Hematopoietic multipotent progenitor cell treated with erythropoietin and hydrocortisone succinate and interleukin-3 and kit ligand, for 6 days (in vitro differentiated cells): Measurements from ENCODE around the gene RAB3B.

Experiments
- DNase-seq: peaks from one replicate; pipeline ENCODE4 v3.0.0-alpha.2; 2015

The RAB3B gene

GRCh38 chr1:51955797-51956527 lies 34.5 kb downstream of the RAB3B start:
- no peak for DNase-seq

DNA sequence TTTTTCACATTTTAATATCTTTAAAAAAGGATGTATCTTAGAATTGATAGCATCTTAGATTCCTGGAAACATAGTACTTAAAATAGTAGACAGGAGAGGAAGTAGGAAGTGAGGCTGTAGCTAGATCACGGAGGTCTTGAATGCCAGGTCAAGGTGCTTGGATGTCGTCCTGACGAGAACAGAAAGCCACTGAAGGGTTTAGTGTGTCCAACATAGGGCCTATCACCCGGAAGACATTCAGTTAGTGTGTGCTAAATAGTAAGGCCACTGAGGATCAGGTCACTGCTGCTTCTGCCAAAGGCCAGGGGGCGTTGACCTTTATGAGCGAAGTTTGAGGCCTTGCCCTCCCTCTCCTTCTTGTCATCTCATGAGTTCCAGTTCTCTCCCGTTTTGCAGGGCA lies 35.7 kb downstream of the RAB3B start:
- no peak for DNase-seq

DNA sequence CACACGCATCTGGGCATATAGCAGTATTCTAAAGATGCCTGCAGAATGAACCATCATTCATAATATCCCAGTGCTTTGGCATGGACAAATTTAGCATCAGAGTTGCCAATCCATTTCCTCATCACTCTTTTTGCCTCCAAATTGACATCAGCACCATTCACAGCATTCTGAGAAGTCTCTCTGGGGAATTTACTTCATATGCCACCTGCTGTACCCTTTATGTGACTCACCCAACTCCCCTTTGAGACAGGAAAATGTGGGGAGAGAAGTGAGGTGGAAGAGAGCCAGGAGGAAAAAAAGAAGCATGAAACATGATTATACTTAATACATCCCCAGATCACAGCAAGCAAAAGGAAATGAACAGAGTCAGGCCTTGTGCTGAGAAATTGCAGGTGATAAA lies 37.4 kb downstream of the RAB3B start:
- no peak for DNase-seq

GRCh38 chr1:51952638-51953037 lies 37.9 kb downstream of the RAB3B start:
- no peak for DNase-seq

- no peak for DNase-seq
Measured at GRCh38 chr1:51950701-51951100, 39.8 kb downstream of the RAB3B start.

DNA sequence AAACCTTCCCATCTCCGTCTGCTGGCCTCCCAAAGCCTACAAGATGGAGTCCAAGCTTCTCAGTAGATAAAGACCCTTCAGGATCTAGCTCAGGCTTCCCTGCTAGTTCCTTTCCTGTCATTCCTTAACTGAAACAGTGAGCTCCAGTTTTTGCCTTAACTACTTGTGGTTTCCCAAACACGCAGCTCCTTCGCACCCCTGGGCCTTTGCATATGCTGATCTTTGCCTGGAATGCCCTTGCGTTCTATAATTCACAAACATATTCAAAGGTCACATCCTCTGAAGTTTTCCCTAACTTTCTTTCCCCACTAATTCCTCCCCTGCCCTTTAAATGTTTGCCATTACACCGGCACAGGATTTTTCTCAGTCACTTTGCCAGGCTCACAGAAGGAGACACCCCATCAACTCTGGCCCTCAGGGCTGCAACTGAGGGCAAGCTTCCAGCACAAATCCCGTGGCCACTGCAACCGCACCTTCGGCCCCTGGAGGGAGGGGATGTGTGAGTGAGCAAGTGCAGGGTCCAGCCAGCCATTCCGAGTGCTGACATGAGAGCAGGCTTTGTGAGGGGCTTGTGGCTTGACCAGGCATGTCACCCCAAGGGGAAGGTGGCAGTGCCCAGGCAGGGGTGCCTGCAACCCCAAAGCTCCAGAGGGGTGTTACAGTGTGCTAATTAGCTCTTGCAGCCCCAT lies 41.3 kb downstream of the RAB3B start:
- no peak for DNase-seq

GRCh38 chr1:51948491-51948915 lies 42.0 kb downstream of the RAB3B start:
- no peak for DNase-seq

DNA sequence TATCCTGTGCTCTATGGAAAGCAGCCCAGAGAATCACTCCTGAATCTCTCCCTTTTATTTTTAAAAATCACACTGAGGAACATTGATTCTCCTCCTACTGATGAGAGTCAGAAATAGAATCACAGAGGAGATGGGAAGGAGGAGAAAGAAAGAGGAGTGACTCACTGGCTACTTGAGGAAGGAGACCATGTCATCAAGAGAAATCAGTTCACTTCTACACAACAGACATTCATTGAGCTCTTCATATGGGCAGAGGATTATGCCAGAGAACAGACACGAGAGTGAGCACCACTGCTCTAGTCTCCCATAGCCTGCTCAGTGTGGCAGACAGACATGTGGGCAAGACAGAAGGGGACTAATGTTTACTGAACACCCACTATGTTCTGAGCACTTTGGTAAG lies 44.2 kb downstream of the RAB3B start:
- no peak for DNase-seq

DNA sequence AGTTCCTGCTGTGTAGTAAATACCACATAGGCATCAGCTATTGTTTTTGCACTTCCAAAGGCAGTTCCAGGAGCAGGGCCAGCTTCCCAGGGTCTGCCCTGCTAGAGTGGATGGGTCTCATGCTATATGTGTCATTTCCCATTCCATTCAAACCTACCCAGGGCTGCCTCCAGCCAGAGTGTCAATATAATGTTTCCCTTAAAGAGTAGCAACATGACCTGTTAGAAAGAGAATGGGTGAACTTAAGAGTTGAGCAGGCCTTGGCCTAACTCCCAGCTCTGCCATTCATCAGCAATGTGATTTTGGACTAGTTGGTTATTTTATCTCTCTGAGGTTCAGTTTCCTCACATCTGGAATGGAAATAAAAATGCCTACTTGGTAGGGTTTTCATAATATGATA lies 44.9 kb downstream of the RAB3B start:
- no peak for DNase-seq

- DNase-seq: no peak
Measured at GRCh38 chr1:51942281-51942680, 48.2 kb downstream of the RAB3B start.

- DNase-seq: no peak
Measured at GRCh38 chr1:51941528-51941927, 49.0 kb downstream of the RAB3B start.

- DNase-seq: no peak
Measured at GRCh38 chr1:51937112-51937511, 53.4 kb downstream of the RAB3B start.

- DNase-seq: peak; percentile 7
Measured at GRCh38 chr1:51936531-51936930, 54.0 kb downstream of the RAB3B start.

DNA sequence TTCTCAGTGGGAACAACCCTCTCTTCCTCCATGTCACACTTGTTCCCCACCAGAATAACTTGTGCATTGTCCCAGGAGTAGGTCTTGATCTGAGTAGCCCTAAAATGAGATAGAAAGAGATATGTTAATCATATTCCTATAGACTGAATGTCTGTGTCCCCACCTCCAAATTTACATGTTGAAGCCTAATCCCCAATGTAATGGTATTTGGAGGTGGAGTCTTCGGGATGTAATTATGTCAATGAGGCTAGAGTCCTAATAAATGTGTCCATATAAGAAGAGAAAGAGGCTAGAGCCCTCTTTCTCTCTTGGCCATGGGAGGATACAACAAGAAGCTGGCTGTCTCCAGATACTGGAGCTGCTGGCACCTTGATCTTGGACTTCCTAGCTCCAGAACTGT lies 57.2 kb downstream of the RAB3B start:
- no peak for DNase-seq

GRCh38 chr1:51930329-51930728 lies 60.2 kb downstream of the RAB3B start:
- DNase-seq: no peak

DNA sequence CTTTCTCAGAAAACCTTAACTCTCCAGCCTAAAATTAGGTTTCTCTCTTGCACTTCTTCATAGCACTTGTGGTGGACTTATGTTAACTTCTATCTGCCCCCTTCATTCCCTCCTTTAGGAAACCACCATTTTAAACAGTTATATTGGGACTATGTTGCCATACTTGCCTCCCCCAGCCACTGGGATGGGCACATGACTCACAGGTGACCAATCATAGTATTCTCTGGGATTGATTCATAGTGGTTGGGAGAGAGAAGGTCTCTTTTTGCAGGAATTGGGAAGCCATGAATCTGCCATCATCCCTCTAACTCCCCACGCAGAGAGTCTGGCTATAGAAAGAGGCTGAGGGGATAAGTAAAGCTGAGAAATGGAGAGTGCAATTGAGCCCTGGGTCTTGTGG lies 61.6 kb downstream of the RAB3B start:
- no peak for DNase-seq

GRCh38 chr1:51927029-51927428 lies 63.5 kb downstream of the RAB3B start:
- no peak for DNase-seq

GRCh38 chr1:51926171-51926812 lies 64.2 kb downstream of the RAB3B start:
- peak; percentile 51 for DNase-seq

DNA sequence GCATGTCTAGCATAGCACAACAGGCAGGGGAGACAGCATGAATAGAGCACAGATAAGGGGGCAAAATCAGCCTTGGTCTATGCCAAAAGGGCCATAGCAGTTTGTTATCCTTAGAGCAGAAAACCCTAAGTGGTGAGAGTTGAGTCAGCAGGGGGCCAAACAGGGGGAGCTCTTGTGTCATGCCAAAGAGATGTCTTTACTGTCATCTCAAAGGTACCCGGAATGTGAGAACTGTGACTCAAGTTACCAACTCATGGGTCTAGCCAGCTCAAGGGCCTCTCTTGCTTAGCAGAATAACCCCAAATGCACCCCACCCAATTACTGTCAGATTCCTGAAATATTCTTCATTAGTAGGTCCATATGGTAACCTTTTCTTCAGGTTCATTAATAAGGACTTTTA lies 66.0 kb downstream of the RAB3B start:
- peak; percentile 5 for DNase-seq

GRCh38 chr1:51922040-51922439 lies 68.5 kb downstream of the RAB3B start:
- no peak for DNase-seq

DNA sequence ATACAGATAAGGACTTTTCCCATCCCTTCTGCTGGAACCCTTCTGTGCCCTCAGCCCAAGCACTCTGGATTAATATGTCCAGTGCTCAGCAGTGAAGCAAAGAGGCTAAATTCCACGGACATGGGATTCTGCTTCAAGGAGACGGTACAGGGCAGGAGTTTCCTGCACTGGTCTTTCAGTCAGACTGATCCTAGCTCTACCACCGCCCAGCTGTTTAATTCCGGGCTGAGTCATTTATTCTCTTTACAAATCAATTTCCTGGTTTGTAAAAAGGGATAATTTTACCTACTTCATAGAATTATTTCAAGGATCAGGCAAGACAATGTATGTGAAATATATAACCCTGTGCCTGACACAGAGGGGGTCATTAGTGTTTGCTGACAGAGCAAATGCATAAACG lies 70.4 kb downstream of the RAB3B start:
- DNase-seq: no peak

DNA sequence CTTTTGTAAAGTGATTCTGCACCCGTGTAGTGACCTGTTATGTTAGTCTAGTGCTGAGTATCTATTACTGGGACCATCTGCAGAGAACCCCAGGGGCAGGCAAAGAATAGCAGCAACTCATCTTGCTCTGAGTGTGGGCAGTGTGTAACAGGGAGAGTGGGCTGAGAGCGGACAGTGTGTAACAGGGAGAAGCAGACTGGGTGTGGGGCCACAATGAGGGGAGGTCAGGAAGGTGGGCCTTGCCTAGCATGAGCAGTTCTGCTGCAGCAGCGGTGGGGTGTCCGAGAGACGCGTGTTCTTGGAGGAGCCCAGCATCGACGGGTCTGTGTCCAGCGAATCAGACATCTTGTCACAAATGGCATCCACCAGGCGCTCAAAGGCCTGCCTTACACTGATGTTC lies 70.8 kb downstream of the RAB3B start:
- no peak for DNase-seq

DNA sequence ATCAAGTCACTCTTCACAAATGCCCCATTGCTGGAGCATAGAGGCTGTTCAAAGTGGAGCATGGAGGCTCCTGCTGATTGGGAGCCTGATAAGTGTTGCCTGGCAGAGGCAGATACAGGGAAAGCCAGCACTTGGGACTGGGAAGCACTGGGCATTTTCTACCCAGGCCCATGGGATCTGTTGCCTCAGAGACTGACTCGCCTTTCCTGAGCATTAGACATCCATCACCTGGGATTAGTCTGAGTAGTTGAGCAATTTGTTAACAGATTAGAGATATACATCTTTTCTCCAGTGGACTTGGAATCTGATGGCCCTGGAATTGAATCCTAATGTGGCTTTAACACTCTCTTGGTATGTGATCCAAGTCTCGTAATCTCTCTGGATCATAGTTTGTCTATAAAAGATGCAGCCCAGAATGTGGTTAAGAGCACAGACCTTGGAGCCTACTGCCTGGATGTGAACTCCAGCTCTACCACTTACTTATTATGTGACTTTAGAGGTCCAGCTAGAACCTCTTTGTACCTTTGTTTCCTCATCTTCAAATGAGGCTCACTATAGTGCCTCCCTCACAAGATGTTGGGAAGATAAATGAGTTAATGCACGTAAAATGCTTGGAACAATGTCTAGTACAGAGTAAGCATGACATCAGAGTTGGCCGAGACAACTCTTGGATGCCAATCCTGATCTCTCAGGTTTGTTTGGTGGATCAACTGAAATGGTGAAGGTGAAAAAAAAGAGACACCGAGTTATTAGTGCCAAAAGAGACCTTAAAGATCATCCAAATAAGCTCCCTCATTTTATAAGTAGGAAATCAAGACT lies 73.7 kb downstream of the RAB3B start:
- DNase-seq: no peak
